Measurements from ENCODE around the gene PGM5.

The PGM5 gene

DNA sequence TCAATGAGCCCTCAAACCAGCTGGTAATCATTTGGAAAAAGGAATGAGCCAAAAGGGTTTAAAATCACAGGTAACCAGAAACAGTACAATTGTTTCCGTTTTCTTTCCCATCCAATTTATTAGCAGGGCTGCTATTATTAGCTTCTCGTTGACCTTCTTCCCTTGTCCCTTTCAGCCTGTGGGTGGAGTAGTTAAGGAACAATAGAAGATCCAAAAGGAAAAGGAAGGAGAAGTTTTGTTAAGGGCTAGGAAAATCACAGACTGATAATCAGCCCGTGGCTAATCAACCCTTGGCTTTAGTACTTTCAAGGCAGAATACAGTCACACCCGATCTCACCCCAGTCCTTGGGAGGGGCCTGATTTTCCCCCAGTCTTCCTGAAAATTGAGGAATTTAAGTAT, 145.9 kb downstream of the PGM5 start:
- FAIRE-seq: no peak
- TF ChIP-seq TAF1 (IDR thresholded peaks at IDR 0.05; ENCODE audit: borderline replicate concordance, low read depth, low read length) (no peak), POLR2AphosphoS5 (IDR thresholded peaks at IDR 0.05; ENCODE audit: low read depth, low read length) (no peak), POLR2A (IDR thresholded peaks at IDR 0.05; ENCODE audit: low read depth, low read length) (no peak)
- no peak for DNase-seq (ENCODE audit: insufficient read length)

DNA sequence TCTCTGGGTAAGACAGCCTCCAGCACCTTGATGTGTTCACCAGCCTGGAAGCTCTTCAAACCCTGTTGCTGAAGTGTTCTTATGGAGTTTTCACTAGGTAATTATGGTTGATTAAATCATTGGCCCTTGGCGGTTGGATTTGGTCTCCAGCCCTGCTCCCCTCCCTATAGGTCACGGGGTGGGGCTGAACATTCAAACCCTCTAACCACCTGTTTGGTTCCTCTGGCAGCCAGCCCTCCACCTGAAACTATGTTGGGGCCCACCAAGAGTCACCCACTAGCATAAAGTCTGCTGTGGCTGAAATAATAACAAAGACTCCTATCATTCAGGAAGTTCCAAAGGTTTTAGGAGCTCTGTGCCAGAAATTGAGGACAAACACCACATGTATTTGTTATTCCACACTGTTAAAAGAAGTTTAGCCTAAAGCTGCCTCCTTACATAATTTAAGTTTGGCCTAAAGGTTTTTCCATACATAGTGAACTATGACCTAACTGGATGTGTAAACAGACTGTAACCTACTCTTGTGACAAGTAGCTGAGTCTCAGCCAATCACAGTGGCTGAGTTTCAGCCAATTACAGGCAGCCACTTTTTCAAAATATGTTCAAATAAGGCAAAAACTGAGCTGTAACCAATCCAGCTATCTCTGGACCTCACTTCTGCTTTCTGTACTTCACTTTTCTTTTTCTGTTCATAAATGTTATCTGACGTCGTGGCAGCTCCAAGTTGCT, 149.4 kb downstream of the PGM5 start:
- DNase-seq (ENCODE audit: insufficient read length) (no peak), FAIRE-seq (peak; percentile 21)

DNA sequence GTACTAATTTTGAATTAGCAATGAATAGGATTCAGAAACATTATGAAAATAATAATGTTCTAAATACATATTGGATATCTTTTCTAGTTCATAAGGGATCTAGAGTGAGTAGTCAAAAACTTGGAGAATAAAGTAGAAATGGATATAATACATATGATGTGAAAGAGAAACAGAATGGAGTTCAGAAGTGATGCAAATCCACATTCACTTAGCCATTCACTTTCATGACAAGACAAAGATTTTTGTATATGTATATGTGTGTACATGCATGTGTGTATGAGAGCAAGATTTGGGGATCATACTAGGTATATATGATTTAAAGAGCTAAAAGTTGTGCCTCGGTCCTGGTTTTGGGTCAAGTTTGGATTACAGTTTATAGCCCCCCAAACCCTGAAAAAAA, 150.1 kb downstream of the PGM5 start:
- DNase-seq (ENCODE audit: insufficient read length) (no peak), FAIRE-seq (no peak)
- no peak for TF ChIP-seq TAF1 (IDR thresholded peaks at IDR 0.05; ENCODE audit: borderline replicate concordance, low read depth, low read length)
- no peak for TF ChIP-seq POLR2A (IDR thresholded peaks at IDR 0.05; ENCODE audit: low read depth, low read length)
- no peak for TF ChIP-seq POLR2AphosphoS5 (IDR thresholded peaks at IDR 0.05; ENCODE audit: low read depth, low read length)

More for the DNA sequence above, 149.4 kb downstream of the PGM5 start:
- TF ChIP-seq POLR2AphosphoS5 (IDR thresholded peaks at IDR 0.05; ENCODE audit: low read depth, low read length) (no peak), POLR2A (IDR thresholded peaks at IDR 0.05; ENCODE audit: low read depth, low read length) (no peak), TAF1 (IDR thresholded peaks at IDR 0.05; ENCODE audit: borderline replicate concordance, low read depth, low read length) (no peak)

DNA sequence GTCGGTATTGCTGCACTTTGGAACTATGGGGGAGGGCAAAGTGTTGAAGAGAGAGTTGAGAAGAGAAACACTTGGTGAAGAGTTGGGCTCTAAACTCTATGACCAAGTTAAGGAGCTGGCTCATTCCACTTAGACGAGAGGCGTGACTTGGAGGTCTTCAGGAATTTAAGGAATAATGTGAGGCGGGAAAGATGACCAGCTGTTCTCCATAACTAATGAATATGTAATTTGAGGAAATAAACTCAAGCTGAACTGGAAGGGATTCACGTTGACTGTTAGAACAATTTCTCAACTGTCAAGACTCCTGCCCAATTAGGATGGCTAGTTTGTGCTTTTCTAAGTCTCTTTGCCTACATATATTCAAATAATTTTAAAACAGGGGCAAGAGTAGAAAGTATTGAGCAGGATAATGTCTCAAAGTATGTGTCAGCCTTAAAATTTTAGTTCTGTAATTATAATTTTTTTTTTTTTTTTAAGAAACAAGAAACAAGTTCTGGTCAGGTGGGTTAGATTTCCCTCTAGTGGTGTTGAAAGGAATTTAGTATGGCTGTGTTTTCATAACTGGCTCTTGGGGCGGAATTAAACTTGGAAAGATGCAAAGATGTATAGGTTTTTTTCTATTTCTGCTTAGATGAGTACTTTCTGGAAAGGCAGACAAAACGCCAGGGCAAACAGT, 150.9 kb downstream of the PGM5 start:
- TF ChIP-seq TAF1 (IDR thresholded peaks at IDR 0.05; ENCODE audit: borderline replicate concordance, low read depth, low read length) (no peak), POLR2A (IDR thresholded peaks at IDR 0.05; ENCODE audit: low read depth, low read length) (no peak), POLR2AphosphoS5 (IDR thresholded peaks at IDR 0.05; ENCODE audit: low read depth, low read length) (no peak)
- FAIRE-seq: no peak
- DNase-seq (ENCODE audit: insufficient read length): no peak

DNA sequence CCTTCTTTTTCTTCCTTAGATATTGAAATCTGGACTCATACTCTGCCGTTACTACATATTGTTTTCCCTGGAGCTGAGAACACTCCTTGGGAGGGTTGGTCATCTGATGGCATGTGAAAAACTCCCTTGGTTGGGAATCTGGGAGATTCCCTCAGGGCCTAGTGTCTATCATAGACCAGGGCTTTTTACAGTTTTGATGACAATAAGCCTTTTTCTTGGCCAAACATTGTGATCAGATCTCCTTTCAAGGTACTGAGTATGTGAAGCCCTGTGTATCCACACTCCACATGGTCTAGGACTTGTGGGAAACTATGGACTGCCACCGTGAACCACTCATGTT, 151.4 kb downstream of the PGM5 start:
- TF ChIP-seq TAF1 (IDR thresholded peaks at IDR 0.05; ENCODE audit: borderline replicate concordance, low read depth, low read length): no peak
- no peak for TF ChIP-seq POLR2AphosphoS5 (IDR thresholded peaks at IDR 0.05; ENCODE audit: low read depth, low read length)
- no peak for TF ChIP-seq POLR2A (IDR thresholded peaks at IDR 0.05; ENCODE audit: low read depth, low read length)
- FAIRE-seq: no peak
- no peak for DNase-seq (ENCODE audit: insufficient read length)

DNA sequence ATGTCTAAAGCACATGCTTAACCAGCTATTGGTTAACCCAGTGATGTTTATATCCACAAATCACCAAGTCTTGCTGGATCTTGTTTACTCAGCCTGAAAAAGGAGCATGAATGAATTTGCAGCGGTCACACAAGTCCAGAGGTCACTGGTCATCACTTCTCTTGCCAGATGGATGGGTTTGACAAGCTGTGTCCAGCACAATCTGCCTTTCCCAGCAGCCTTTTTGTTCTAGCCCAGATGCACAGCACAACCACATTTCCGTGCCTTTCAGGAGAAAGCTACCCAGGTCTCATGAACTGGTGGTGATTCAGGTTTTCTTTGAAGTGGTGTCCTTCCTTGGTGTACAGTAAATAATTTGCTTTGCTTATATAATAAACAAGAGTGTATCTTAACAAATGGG, 152.1 kb downstream of the PGM5 start:
- no peak for DNase-seq (ENCODE audit: insufficient read length)
- FAIRE-seq: no peak
- no peak for TF ChIP-seq POLR2AphosphoS5 (IDR thresholded peaks at IDR 0.05; ENCODE audit: low read depth, low read length)
- TF ChIP-seq TAF1 (IDR thresholded peaks at IDR 0.05; ENCODE audit: borderline replicate concordance, low read depth, low read length): no peak
- no peak for TF ChIP-seq POLR2A (IDR thresholded peaks at IDR 0.05; ENCODE audit: low read depth, low read length)

DNA sequence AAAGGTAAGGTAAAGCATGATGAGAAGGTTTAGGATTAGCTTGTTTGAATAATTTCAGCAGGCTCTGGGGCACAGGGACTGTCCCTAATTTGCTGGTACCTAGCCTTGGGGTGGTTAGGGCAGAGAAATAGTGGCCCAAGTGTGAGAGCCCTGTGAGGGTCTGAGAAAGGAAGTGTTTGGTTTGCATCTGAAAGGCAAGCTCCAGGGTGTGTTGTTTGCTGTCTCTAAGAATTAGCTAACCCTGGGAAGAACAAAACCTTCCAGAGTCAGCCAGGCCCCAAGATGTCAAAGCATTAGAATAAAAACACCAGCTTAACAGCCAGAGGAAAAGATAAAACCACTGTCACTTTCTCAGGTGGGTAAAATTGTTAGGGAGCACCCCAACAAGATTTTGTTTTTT, 153.3 kb downstream of the PGM5 start:
- no peak for DNase-seq (ENCODE audit: insufficient read length)
- no peak for FAIRE-seq
- TF ChIP-seq TAF1 (IDR thresholded peaks at IDR 0.05; ENCODE audit: borderline replicate concordance, low read depth, low read length): no peak
- no peak for TF ChIP-seq POLR2AphosphoS5 (IDR thresholded peaks at IDR 0.05; ENCODE audit: low read depth, low read length)
- no peak for TF ChIP-seq POLR2A (IDR thresholded peaks at IDR 0.05; ENCODE audit: low read depth, low read length)

DNA sequence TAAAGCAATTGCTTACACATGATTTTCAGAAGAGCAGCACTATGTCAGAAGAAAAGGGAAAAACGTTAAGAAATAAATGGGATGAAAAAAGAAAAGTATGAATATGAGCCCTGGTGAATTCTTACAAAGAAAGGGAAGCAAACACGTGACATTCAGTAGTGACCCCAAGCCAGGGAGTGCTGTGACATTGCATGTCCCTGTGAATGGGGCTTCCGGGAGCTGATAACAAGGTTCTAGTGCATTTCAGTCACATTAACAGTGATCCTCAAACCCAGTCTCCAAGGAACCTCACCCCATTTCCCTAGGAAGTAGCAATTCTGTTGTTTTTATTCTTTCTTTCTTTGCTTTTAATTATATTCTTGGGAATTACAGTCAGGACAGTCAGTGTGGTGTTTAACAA, 157.0 kb downstream of the PGM5 start:
- FAIRE-seq (no peak), DNase-seq (ENCODE audit: insufficient read length) (no peak)
- TF ChIP-seq POLR2A (IDR thresholded peaks at IDR 0.05; ENCODE audit: low read depth, low read length): no peak
- TF ChIP-seq TAF1 (IDR thresholded peaks at IDR 0.05; ENCODE audit: borderline replicate concordance, low read depth, low read length): no peak
- no peak for TF ChIP-seq POLR2AphosphoS5 (IDR thresholded peaks at IDR 0.05; ENCODE audit: low read depth, low read length)

DNA sequence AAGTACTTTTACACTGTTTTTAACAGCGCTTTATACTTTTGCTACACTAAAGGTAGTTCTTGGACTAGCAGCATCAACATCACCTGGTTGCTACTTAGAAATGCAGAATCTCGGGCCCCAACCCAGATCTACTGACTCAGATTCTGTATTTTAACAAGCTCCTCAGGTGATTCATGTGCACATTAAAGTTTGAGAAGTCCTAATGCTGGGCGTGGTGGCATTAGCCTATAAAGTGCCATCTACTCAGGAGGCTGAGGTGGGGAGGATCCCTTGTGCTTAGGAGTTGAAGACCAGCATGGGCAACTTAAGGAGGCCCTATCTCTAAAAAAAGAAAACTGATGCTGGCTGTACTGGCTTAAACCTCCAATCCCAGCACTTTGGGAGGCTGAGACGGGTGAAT, 157.6 kb downstream of the PGM5 start:
- FAIRE-seq (no peak), DNase-seq (ENCODE audit: insufficient read length) (no peak)
- TF ChIP-seq POLR2A (IDR thresholded peaks at IDR 0.05; ENCODE audit: low read depth, low read length) (no peak), POLR2AphosphoS5 (IDR thresholded peaks at IDR 0.05; ENCODE audit: low read depth, low read length) (no peak), TAF1 (IDR thresholded peaks at IDR 0.05; ENCODE audit: borderline replicate concordance, low read depth, low read length) (no peak)

DNA sequence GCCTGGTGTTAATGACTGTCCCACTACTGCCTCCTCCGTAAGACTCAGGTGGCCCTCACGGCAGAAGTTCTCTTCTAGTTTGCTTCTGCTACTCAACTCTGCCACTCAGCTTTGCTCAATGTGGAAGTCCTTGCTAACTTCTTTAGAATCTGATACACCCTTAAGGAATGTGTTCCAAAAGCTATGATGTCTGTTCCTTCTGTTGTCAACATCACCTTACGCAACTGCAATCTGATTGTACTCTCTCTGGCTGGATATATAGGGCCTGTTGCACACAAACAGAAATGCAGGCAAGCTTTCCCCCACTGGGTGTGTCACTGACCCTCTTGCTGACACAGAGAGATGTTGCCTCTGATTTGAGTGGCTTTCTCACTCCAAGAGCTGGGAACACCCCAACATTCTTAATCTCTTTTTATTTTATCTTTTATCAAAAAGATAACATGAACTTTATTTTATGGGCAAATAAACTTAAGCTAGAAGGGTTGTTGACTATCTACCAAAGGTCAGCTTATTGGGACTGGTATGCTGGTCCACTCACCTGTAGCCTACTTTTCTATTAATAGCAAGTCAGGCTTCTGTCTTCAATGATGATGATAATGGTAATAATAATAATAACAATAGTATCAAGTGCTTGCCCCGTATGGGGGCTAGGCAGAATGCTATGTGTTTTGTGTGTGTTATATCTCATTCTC, 159.1 kb downstream of the PGM5 start:
- FAIRE-seq: no peak
- TF ChIP-seq POLR2A (IDR thresholded peaks at IDR 0.05; ENCODE audit: low read depth, low read length) (no peak), TAF1 (IDR thresholded peaks at IDR 0.05; ENCODE audit: borderline replicate concordance, low read depth, low read length) (no peak), POLR2AphosphoS5 (IDR thresholded peaks at IDR 0.05; ENCODE audit: low read depth, low read length) (no peak)
- DNase-seq (ENCODE audit: insufficient read length): no peak

DNA sequence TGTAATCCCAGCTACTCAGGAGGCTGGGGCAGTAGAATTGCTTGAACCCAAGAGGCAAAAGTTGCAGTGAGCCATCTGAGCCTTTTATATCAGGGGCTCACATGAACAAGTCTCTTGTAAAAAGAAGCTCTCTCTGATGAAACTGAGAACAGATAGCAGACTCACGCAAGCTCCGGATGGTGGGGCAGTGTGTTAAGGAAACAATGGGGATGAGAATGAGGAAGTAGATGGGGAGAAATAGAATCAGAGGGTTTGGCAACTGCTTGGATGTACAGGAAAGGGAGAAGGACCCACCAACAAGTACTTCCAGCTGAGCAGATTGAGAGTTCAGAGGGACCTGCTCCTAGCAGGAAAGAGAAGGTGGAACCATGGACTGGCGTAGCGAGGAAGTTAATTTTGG, 165.7 kb downstream of the PGM5 start:
- FAIRE-seq (no peak), DNase-seq (ENCODE audit: insufficient read length) (no peak)
- no peak for TF ChIP-seq TAF1 (IDR thresholded peaks at IDR 0.05; ENCODE audit: borderline replicate concordance, low read depth, low read length)
- TF ChIP-seq POLR2AphosphoS5 (IDR thresholded peaks at IDR 0.05; ENCODE audit: low read depth, low read length): no peak

DNA sequence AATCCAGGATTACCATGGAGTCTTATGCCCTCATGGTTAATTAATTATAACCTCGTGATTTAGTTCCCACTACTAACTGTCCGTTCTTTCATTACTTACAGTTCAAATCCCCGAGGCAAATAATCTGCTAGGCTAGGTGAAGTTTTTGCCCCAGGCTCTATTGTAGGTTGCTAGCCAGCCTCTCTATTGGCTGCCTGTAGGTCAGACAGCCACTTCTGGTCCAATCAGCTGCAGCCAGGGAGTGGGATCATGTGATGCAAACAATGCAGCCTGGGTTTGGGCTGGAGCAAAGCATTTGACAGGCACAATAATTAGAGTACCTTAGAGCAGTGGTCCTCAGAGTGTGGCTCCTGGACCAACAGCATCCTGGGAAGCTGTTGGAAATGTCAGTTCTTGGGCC, 166.5 kb downstream of the PGM5 start:
- FAIRE-seq (no peak), DNase-seq (ENCODE audit: insufficient read length) (no peak)

More for the DNA sequence above, 166.5 kb downstream of the PGM5 start:
- TF ChIP-seq POLR2AphosphoS5 (IDR thresholded peaks at IDR 0.05; ENCODE audit: low read depth, low read length) (no peak), POLR2A (IDR thresholded peaks at IDR 0.05; ENCODE audit: low read depth, low read length) (no peak), TAF1 (IDR thresholded peaks at IDR 0.05; ENCODE audit: borderline replicate concordance, low read depth, low read length) (no peak)
